CD14-positive monocyte (primary cell): Measurements from ENCODE around the gene SSBP2. TPM values are rescaled to one million over a fixed set of nuclear protein-coding genes. Genes with fewer than 3 reads are reported as not detected.
A peak's percentile ranks its signal among the peaks of the same experiment; 100 is the strongest.

Source experiments
- DNase-seq, 3 donors: peaks; one replicate each; pipeline ENCODE4 v3.0.0-alpha.2; 2011 to 2022
- H2AFZ ChIP-seq: 2 replicates; pipeline ENCODE4 v1.6.0; 2012; ENCODE audit warnings: mild to moderate bottlenecking, low read depth, low read length, inconsistent platforms; ENCODE audit not compliant: insufficient read depth, poor library complexity, severe bottlenecking
- H3K27ac ChIP-seq, 2 donors: 1 replicate in 1 of 2; 2 replicates in 1 of 2; pipeline ENCODE4 v1.5.1; 2012 to 2013; ENCODE audit warnings: low read length in 2 of 2, control low read depth in 1 of 2, inconsistent platforms in 1 of 2, low read depth in 1 of 2, mild to moderate bottlenecking in 1 of 2
- H3K27me3 ChIP-seq, 2 donors: one replicate each; pipeline versions ENCODE4 v1.6.0 to v1.6.1; 2011 to 2013; ENCODE audit warnings: low read length in 2 of 2; ENCODE audit not compliant: control insufficient read depth in 2 of 2, insufficient read depth in 2 of 2
- H3K36me3 ChIP-seq, 2 donors: replicated peaks in 1 of 2; 1 replicate in 1 of 2; 2 replicates in 1 of 2; pipeline versions ENCODE4 v1.5.1 to v1.6.1; 2012 to 2013; ENCODE audit warnings: low read length in 2 of 2, control low read depth in 1 of 2, inconsistent platforms in 1 of 2, mild to moderate bottlenecking in 1 of 2; ENCODE audit not compliant: insufficient read depth in 2 of 2, control insufficient read depth in 1 of 2
- H3K4me1 ChIP-seq, 2 donors: 1 replicate in 1 of 2; 2 replicates in 1 of 2; pipeline versions ENCODE4 v1.5.1 to v1.6.1; 2012 to 2013; ENCODE audit warnings: low read length in 2 of 2, control low read depth in 1 of 2, inconsistent platforms in 1 of 2, mild to moderate bottlenecking in 1 of 2, moderate library complexity in 1 of 2; ENCODE audit not compliant: insufficient read depth in 2 of 2, control insufficient read depth in 1 of 2
- H3K4me2 ChIP-seq: replicated peaks from 2 replicates; pipeline ENCODE3; 2012; ENCODE audit warnings: low read length, moderate library complexity, mild to moderate bottlenecking; ENCODE audit not compliant: poor library complexity, severe bottlenecking; ENCODE audit errors: extremely low read depth
- H3K4me3 ChIP-seq, 3 experiments: fragments of 200-600 bp in 1 of 3; sonication (generic) in 1 of 3; replicated peaks in 1 of 3; 1 replicate in 2 of 3; 2 replicates in 1 of 3; pipeline ENCODE4 v1.5.1; 2011 to 2013; ENCODE audit warnings: low read length in 3 of 3, mild to moderate bottlenecking in 3 of 3, control low read depth in 2 of 3, low read depth in 2 of 3, inconsistent platforms in 1 of 3, moderate library complexity in 1 of 3
- H3K79me2 ChIP-seq: 2 replicates; pipeline ENCODE4 v1.6.0; 2012; ENCODE audit warnings: mild to moderate bottlenecking, control low read depth, inconsistent platforms, low read length, moderate library complexity; ENCODE audit not compliant: insufficient read depth
- H3K9ac ChIP-seq: 2 replicates; pipeline ENCODE4 v1.6.0; 2017; ENCODE audit warnings: low read length, mild to moderate bottlenecking; ENCODE audit not compliant: insufficient read depth, poor library complexity, severe bottlenecking
- H3K9me3 ChIP-seq, 2 donors: replicated peaks in 1 of 2; 1 replicate in 1 of 2; 2 replicates in 1 of 2; pipeline versions ENCODE4 v1.5.1 to v1.6.1; 2012 to 2013; ENCODE audit warnings: low read length in 2 of 2, control low read depth in 1 of 2; ENCODE audit not compliant: control insufficient read depth in 1 of 2, insufficient read depth in 1 of 2
- H4K20me1 ChIP-seq: 2 replicates; pipeline ENCODE4 v1.6.0; 2012; ENCODE audit warnings: mild to moderate bottlenecking, low read length, control low read depth, moderate library complexity; ENCODE audit not compliant: insufficient read depth
- H3K27ac Mint-ChIP-seq, 7 donors: one replicate each; pipeline ENCODE4 v1.8.0; 2020; ENCODE audit warnings: mild to moderate bottlenecking in 7 of 7, mixed read lengths in 7 of 7, moderate library complexity in 6 of 7, inconsistent platforms in 2 of 7
- H3K27me3 Mint-ChIP-seq, 3 donors: one replicate each; pipeline ENCODE4 v1.8.0; 2021 to 2022; ENCODE audit warnings: low read depth in 3 of 3, mild to moderate bottlenecking in 3 of 3, mixed read lengths in 3 of 3, moderate library complexity in 3 of 3, inconsistent platforms in 1 of 3
- H3K36me3 Mint-ChIP-seq, 2 donors: one replicate each; pipeline ENCODE4 v1.8.0; 2020; ENCODE audit warnings: mixed read lengths in 2 of 2, inconsistent platforms in 1 of 2, mild to moderate bottlenecking in 1 of 2
- H3K4me1 Mint-ChIP-seq: one replicate; pipeline ENCODE4 v1.8.0; 2020; ENCODE audit warnings: mild to moderate bottlenecking, mixed read lengths
- H3K4me3 Mint-ChIP-seq, 2 donors: one replicate each; pipeline ENCODE4 v1.8.0; 2020; ENCODE audit warnings: mild to moderate bottlenecking in 2 of 2, mixed read lengths in 2 of 2, moderate library complexity in 1 of 2
- H3K9me3 Mint-ChIP-seq, 7 donors: one replicate each; pipeline ENCODE4 v1.8.0; 2020 to 2022; ENCODE audit warnings: mixed read lengths in 7 of 7, mild to moderate bottlenecking in 6 of 7, moderate library complexity in 6 of 7, inconsistent platforms in 2 of 7
- CTCF ChIP-seq: fragments of 200-600 bp; IDR thresholded peaks from one replicate; pipeline ENCODE4 v1.8.0; 2022; ENCODE audit warnings: antibody characterized with exemption, mild to moderate bottlenecking
- WGBS: methylation state at CpG from one replicate; pipeline ENCODE4 v1.1.5; 2013; ENCODE audit warnings: missing lambda C conversion rate; ENCODE audit not compliant: insufficient coverage; 5-methylcytosine and 5-hydroxymethylcytosine counted together
- intact Hi-C, 2 donors: fragments of 100-400 bp; cut with micrococcal nuclease; formaldehyde crosslinking; loops; one replicate each; pipeline versions ENCODE4 v1.15.0 to v1.15.1; 2023
- polyA minus RNA-seq: library from RNA; depleted of rRNA, polyadenylated mRNA; stranded (reverse); fragments of >200 nt; gene quantifications from 2 replicates; pipeline ENCODE4 v1.2.3, GENCODE V29; 2012
- polyA plus RNA-seq, 3 donors: library from polyadenylated mRNA; depleted of rRNA in 1 of 3; unstranded in 2 of 3; stranded (reverse) in 1 of 3; fragments of 300-500 nt in 2 of 3; fragments of >200 nt in 1 of 3; fragmentation: Illumina TruSeq in 2 of 3; gene quantifications; 1 replicate in 2 of 3; 2 replicates in 1 of 3; pipeline ENCODE4 v1.2.3, GENCODE V29; 2012 to 2021
- total RNA-seq, 12 experiments: library from RNA in 1 of 12; stranded (reverse) in 1 of 12; fragments of 120-200 nt in 1 of 12; gene quantifications; one replicate each; pipeline ENCODE4 v1.2.4 and lab custom pipeline; 2013 to 2026; ENCODE audit warnings: mixed read lengths in 6 of 12, inconsistent platforms in 1 of 12

SSBP2 gene
- total RNA-seq (2013) = 44.7 TPM
- polyA plus RNA-seq = 10 to 100 TPM; 29.1 to 55.2 (median 53.4) TPM
- 13.7 and 17.7 TPM in 2 replicates for polyA minus RNA-seq
- 5.9 to 35.1 (median 30.1) reads per million in 11 experiments for total RNA-seq (lab: John Stamatoyannopoulos, UW)

- peak within 1 kb of the TSS; percentile 86 to 88 for H3K27ac ChIP-seq
Measured at GRCh38 chr5:81751009-81751835, at the start of gene SSBP2. Gene SSBP2, minus strand, starts transcription at chr5:81751097. Its CDS starts 55 bp downstream, at chr5:81751042.

More at GRCh38 chr5:81751009-81751835, at the start of gene SSBP2:
- Histone ChIP-seq H3K4me2 (peak within 1 kb of the TSS; percentile 85), H3K4me3 (peak within 1 kb of the TSS; percentile 83 to 88 (median 85)), H3K9me3 (no peaks in the 10 kb centered on the region), H2AFZ (peak within 1 kb of the TSS; percentile 91), H4K20me1 (peaks cover 20% of the 10 kb centered on the region), H3K9ac (peak within 1 kb of the TSS; percentile 90), H3K36me3 (no peaks in the 10 kb centered on the region), H3K27me3 (peaks cover 4 to 5% of the 10 kb centered on the region in 2 donors), H3K79me2 (peaks cover 29% of the 10 kb centered on the region), H3K4me1 (peaks cover 12 to 18% of the 10 kb centered on the region in 2 donors)
- no peaks in the 10 kb centered on the region for H3K36me3 Mint-ChIP-seq
- TF ChIP-seq CTCF = no peak
- peak within 1 kb of the TSS; percentile 84 to 94 (median 92) for H3K27ac Mint-ChIP-seq
- DNase-seq = peak; percentile 95 to 100 (median 99)
- peaks cover 28% of the 10 kb centered on the region for H3K4me1 Mint-ChIP-seq
- H3K27me3 Mint-ChIP-seq = peaks cover 2 to 13% (median 5%) of the 10 kb centered on the region in 3 donors
- H3K9me3 Mint-ChIP-seq = peaks cover 0 to 2% (median 0%) of the 10 kb centered on the region in 7 donors
- intact Hi-C loops = loop anchor here (1.0 to 10.0 kb wide), 5 partner anchors 100 to 424 kb away; partner anchors contain the start of gene ATG10 (in 1 of the 2)
- peak within 1 kb of the TSS; percentile 95 to 99 for H3K4me3 Mint-ChIP-seq
- under 1% methylated on average over 65 of the region's 73 CpGs for WGBS
